ENCODE results near the gene NOXO1. TPM values are rescaled to one million over a fixed set of nuclear protein-coding genes. Genes with fewer than 3 reads are reported as not detected.

The NOXO1 gene
- total and polyA plus RNA-seq, 9 of the 15 experiments (the other 6 are each of a cell fraction or from before 2014, with no cell fraction given): not detected

- POLR2A ChIA-PET: interaction anchor here (0.5 to 5.5 kb wide), 7 partner anchors 12 to 436 kb away, joined by 3 to 50 read pairs (median 3); partner anchors contain the start of genes RNF151 and RPS2
- TF ChIP-seq FOXJ2 (tag; IDR thresholded peaks at IDR 0.05): no peak
- TF ChIP-seq, protein P1, sequence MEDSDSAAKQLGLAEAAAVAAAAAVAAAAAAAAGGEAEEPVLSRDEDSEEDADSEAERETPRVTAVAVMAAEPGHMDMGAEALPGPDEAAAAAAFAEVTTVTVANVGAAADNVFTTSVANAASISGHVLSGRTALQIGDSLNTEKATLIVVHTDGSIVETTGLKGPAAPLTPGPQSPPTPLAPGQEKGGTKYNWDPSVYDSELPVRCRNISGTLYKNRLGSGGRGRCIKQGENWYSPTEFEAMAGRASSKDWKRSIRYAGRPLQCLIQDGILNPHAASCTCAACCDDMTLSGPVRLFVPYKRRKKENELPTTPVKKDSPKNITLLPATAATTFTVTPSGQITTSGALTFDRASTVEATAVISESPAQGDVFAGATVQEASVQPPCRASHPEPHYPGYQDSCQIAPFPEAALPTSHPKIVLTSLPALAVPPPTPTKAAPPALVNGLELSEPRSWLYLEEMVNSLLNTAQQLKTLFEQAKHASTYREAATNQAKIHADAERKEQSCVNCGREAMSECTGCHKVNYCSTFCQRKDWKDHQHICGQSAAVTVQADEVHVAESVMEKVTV (CRISPR knock-in tag; IDR thresholded peaks at IDR 0.05): no peak
- TF ChIP-seq, protein P2, sequence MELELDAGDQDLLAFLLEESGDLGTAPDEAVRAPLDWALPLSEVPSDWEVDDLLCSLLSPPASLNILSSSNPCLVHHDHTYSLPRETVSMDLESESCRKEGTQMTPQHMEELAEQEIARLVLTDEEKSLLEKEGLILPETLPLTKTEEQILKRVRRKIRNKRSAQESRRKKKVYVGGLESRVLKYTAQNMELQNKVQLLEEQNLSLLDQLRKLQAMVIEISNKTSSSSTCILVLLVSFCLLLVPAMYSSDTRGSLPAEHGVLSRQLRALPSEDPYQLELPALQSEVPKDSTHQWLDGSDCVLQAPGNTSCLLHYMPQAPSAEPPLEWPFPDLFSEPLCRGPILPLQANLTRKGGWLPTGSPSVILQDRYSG (tag; conservative IDR thresholded peaks at IDR 0.05; ENCODE audit: low read depth): peak; percentile 72; the same call in 1 of the 2 replicates
- TF ChIP-seq, protein P3, sequence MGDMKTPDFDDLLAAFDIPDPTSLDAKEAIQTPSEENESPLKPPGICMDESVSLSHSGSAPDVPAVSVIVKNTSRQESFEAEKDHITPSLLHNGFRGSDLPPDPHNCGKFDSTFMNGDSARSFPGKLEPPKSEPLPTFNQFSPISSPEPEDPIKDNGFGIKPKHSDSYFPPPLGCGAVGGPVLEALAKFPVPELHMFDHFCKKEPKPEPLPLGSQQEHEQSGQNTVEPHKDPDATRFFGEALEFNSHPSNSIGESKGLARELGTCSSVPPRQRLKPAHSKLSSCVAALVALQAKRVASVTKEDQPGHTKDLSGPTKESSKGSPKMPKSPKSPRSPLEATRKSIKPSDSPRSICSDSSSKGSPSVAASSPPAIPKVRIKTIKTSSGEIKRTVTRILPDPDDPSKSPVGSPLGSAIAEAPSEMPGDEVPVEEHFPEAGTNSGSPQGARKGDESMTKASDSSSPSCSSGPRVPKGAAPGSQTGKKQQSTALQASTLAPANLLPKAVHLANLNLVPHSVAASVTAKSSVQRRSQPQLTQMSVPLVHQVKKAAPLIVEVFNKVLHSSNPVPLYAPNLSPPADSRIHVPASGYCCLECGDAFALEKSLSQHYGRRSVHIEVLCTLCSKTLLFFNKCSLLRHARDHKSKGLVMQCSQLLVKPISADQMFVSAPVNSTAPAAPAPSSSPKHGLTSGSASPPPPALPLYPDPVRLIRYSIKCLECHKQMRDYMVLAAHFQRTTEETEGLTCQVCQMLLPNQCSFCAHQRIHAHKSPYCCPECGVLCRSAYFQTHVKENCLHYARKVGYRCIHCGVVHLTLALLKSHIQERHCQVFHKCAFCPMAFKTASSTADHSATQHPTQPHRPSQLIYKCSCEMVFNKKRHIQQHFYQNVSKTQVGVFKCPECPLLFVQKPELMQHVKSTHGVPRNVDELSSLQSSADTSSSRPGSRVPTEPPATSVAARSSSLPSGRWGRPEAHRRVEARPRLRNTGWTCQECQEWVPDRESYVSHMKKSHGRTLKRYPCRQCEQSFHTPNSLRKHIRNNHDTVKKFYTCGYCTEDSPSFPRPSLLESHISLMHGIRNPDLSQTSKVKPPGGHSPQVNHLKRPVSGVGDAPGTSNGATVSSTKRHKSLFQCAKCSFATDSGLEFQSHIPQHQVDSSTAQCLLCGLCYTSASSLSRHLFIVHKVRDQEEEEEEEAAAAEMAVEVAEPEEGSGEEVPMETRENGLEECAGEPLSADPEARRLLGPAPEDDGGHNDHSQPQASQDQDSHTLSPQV (IDR thresholded peaks at IDR 0.05): peak; percentile 87
- peak; percentile 77 for TF ChIP-seq NR3C1 (CRISPR knock-in tag; IDR thresholded peaks at IDR 0.05)
- peak; percentile 80 for TF ChIP-seq ELF1 (tag; IDR thresholded peaks at IDR 0.05)
- no peak for TF ChIP-seq HDAC2 (IDR thresholded peaks at IDR 0.05)
- no peak for TF ChIP-seq MAFG (tag; conservative IDR thresholded peaks at IDR 0.05)
- peak; percentile 34 for TF ChIP-seq RBM25 (IDR thresholded peaks at IDR 0.05; ENCODE audit: low read depth, low read length, severe bottlenecking)
- TF ChIP-seq POLR2H (tag; IDR thresholded peaks at IDR 0.05; ENCODE audit: low read depth): no peak; the same call in 1 of the 2 replicates
- TF ChIP-seq ZNF75A (CRISPR knock-in tag; IDR thresholded peaks at IDR 0.05): no peak
- TF ChIP-seq SRF (CRISPR knock-in tag; IDR thresholded peaks at IDR 0.05): no peak; a peak in 1 of 4 replicates
- no peak for TF ChIP-seq NFE2L1 (tag; IDR thresholded peaks at IDR 0.05; ENCODE audit: borderline replicate concordance, low read depth)
- TF ChIP-seq EP300 (IDR thresholded peaks at IDR 0.05; ENCODE audit: low read length): no peak
Observed at GRCh38 chr16:1991948-1992703, 10.9 kb upstream of the NOXO1 start.

More at GRCh38 chr16:1991948-1992703, 10.9 kb upstream of the NOXO1 start:
- peak overlapping the region; percentile 80 to 96 for H3K9ac ChIP-seq (ENCODE audit: insufficient read depth in 1 of 2, low read depth in 2 of 2, low read length in 2 of 2)
- no peaks in the 10 kb centered on the region for H3K9me1 ChIP-seq (ENCODE audit: control insufficient read depth, insufficient read depth, low read length)
- in situ Hi-C loops (cut with MboI) (no loop called here), intact Hi-C loops (cut with micrococcal nuclease) (loop anchor here (2.0 kb wide), 1 partner anchor 17 kb away; the partner anchor contains the start of gene ZNF598)
- BruUV-seq (replicated peaks): no TSS peak
- ATAC-seq: peak; percentile 82
- peak; percentile 97 to 99 (median 97) for DNase-seq (ENCODE audit: extremely low read depth in 1 of 4, low spot score in 3 of 4)
- H3K27me3 ChIP-seq (ENCODE audit: control insufficient read depth in 2 of 2, insufficient read depth in 2 of 2, low read length in 2 of 2): no peaks in the 10 kb centered on the region
- CTCF ChIA-PET (ENCODE audit: low intra/inter-chr PET ratio): no interaction called here
- peak overlapping the region; percentile 64 for H3K4me3 ChIP-seq
- peak overlapping the region; percentile 94 for H3K27ac ChIP-seq (ENCODE audit: extremely low read depth, low read depth, low read length)
- WGBS (ENCODE audit: insufficient coverage, low coverage, missing lambda C conversion rate): 2% methylated on average over 33 of the region's 96 CpGs
- H3K79me2 ChIP-seq (ENCODE audit: control insufficient read depth, insufficient read depth, low read length): peaks cover 31% of the 10 kb centered on the region
- H3K36me3 ChIP-seq (ENCODE audit: control insufficient read depth, insufficient read depth, low read length): peaks cover 22% of the 10 kb centered on the region; the same call in 2 of the 3 replicates
- peak; percentile 86 for FAIRE-seq
- H4K20me1 ChIP-seq (replicated peaks; ENCODE audit: control insufficient read depth, insufficient read depth, low read length): no peaks in the 10 kb centered on the region; the same call in 1 of the 2 replicates
- peak overlapping the region; percentile 95 for H2AFZ ChIP-seq (ENCODE audit: low read depth, low read length)
- H3K4me2 ChIP-seq (ENCODE audit: insufficient read depth, low read length): peak overlapping the region; percentile 87
- H3K4me1 ChIP-seq (replicated peaks in 1 of 2; ENCODE audit: control insufficient read depth in 2 of 2, insufficient read depth in 2 of 2, low read length in 2 of 2): peaks cover 29 to 56% of the 10 kb centered on the region in 2 experiments
- H3K9me3 ChIP-seq (replicated peaks; ENCODE audit: control insufficient read depth, insufficient read depth, low read depth, low read length): no peaks in the 10 kb centered on the region

Measured in K562 (cell line).